A673 (cell line): ENCODE results near the gene NFKBIL1. TPM values are rescaled to one million over a fixed set of nuclear protein-coding genes. Genes with fewer than 3 reads are reported as not detected.
"Not testable (repeated sequence)": the region's sequence is repeated elsewhere in the genome, so short reads cannot be mapped to it uniquely, and the experiment has no call there.

ENCODE experiments used
- BruUV-seq: library from RNA; stranded (reverse); fragments of 400-500 nt; replicated peaks from 2 replicates; lab custom pipeline; 2021; lab: Mats Ljungman, UMichigan
- CTCF ChIA-PET: fragments of 300-600 bp; sonication (Branson Sonifier 250); formaldehyde crosslinking; loops from one replicate; lab custom pipeline; 2022; ENCODE audit warnings: antibody characterized with exemption; lab: Charles Lee
- POLR2A ChIA-PET: fragments of 300-600 bp; sonication (Branson Sonifier 250); formaldehyde crosslinking; loops from one replicate; lab custom pipeline; 2022; ENCODE audit warnings: antibody characterized with exemption; ENCODE audit not compliant: low non-redundant PET; lab: Charles Lee
- DNase-seq: peaks from one replicate; pipeline ENCODE4 v3.0.0-alpha.2; 2015; ENCODE audit warnings: low spot score
- H3K27ac ChIP-seq: fragments of 200-600 bp; sonication (generic); 2 replicates; pipeline ENCODE4 v1.5.1; 2016; ENCODE audit warnings: mixed run types, low read depth, mild to moderate bottlenecking, mixed read lengths, antibody characterized with exemption, low read length; ENCODE audit not compliant: poor library complexity, severe bottlenecking
- H3K27me3 ChIP-seq: fragments of 200-600 bp; sonication (generic); replicated peaks from 2 replicates; pipeline ENCODE4 v1.6.1; 2017; ENCODE audit warnings: mixed run types, low read depth, mild to moderate bottlenecking, mixed read lengths, antibody characterized with exemption, low read length; ENCODE audit not compliant: insufficient read depth, poor library complexity
- H3K36me3 ChIP-seq: fragments of 200-600 bp; sonication (generic); 2 replicates; pipeline ENCODE4 v1.6.1; 2016; ENCODE audit warnings: mixed run types, mild to moderate bottlenecking, mixed read lengths, antibody characterized with exemption, low read length; ENCODE audit not compliant: insufficient read depth, poor library complexity, severe bottlenecking
- H3K4me1 ChIP-seq: fragments of 200-600 bp; sonication (generic); 2 replicates; pipeline ENCODE4 v1.6.1; 2017; ENCODE audit warnings: mixed run types, mild to moderate bottlenecking, mixed read lengths, antibody characterized with exemption, low read length; ENCODE audit not compliant: insufficient read depth, poor library complexity, severe bottlenecking
- H3K4me3 ChIP-seq: fragments of 200-600 bp; sonication (generic); 2 replicates; pipeline ENCODE4 v1.5.1; 2016; ENCODE audit warnings: low read depth, mixed run types, mild to moderate bottlenecking, mixed read lengths, low read length; ENCODE audit not compliant: poor library complexity, severe bottlenecking
- H3K9me3 ChIP-seq: fragments of 200-600 bp; sonication (generic); 2 replicates; pipeline ENCODE4 v1.6.1; 2016; ENCODE audit warnings: mixed run types, low read depth, mild to moderate bottlenecking, mixed read lengths, antibody characterized with exemption, low read length; ENCODE audit not compliant: poor library complexity, severe bottlenecking
- CTCF ChIP-seq: fragments of 300-800, 200-600 bp; sonication (generic); conservative IDR thresholded peaks from 2 replicates; pipeline ENCODE4 v1.5.1; 2017; ENCODE audit warnings: low read depth, mild to moderate bottlenecking, antibody characterized with exemption, low read length, moderate library complexity, mixed read lengths
- EZH2 ChIP-seq: fragments of 200-600 bp; sonication (generic); IDR thresholded peaks from 2 replicates; pipeline ENCODE4 v1.6.1; 2017; ENCODE audit warnings: borderline replicate concordance, low read depth, mild to moderate bottlenecking, mixed read lengths, antibody characterized with exemption, low read length; ENCODE audit not compliant: poor library complexity, severe bottlenecking
- intact Hi-C: fragments of 100-400 bp; cut with micrococcal nuclease; formaldehyde crosslinking; loops from one replicate; pipeline ENCODE4 v1.10.0; 2022; ENCODE audit not compliant: unreplicated experiment
- total RNA-seq: library from RNA; stranded (reverse); gene quantifications from 2 replicates; pipeline ENCODE4 v1.2.3, GENCODE V29; 2021

The NFKBIL1 gene
- total RNA-seq, 1 experiment from 2014 or later: 15.7 TPM

- DNase-seq: no peak
- Histone ChIP-seq H3K36me3 (no peaks in the 10 kb centered on the region), H3K27me3 (no peaks in the 10 kb centered on the region), H3K4me3 (no peak overlapping the region), H3K9me3 (no peaks in the 10 kb centered on the region), H3K27ac (no peak overlapping the region), H3K4me1 (peaks cover 4% of the 10 kb centered on the region)
- TF ChIP-seq CTCF (no peak), EZH2 (no peak)
- BruUV-seq: no TSS peak
- POLR2A ChIA-PET: no interaction called here
- intact Hi-C loops: no loop called here
- CTCF ChIA-PET: interaction anchor here (1.2 kb wide), 1 partner anchor 12 kb away, joined by 6 read pairs; no protein-coding TSS in a partner anchor
These were observed 39.3 kb downstream of the NFKBIL1 start for GRCh38 chr6:31586599-31587281.

GRCh38 chr6:31587791-31588777 is 40.7 kb downstream of the NFKBIL1 start:
- no peak for DNase-seq
- BruUV-seq: no TSS peak
- Histone ChIP-seq H3K36me3 (no peaks in the 10 kb centered on the region), H3K9me3 (no peaks in the 10 kb centered on the region), H3K27ac (no peak overlapping the region), H3K27me3 (no peaks in the 10 kb centered on the region), H3K4me3 (no peak overlapping the region), H3K4me1 (peaks cover 4% of the 10 kb centered on the region)
- POLR2A ChIA-PET: no interaction called here
- TF ChIP-seq CTCF (no peak), EZH2 (no peak)
- CTCF ChIA-PET: no interaction called here
- intact Hi-C loops: no loop called here

GRCh38 chr6:31588871-31589650 is 41.7 kb downstream of the NFKBIL1 start:
- POLR2A ChIA-PET: no interaction called here
- intact Hi-C loops: no loop called here
- Histone ChIP-seq H3K9me3 (no peaks in the 10 kb centered on the region), H3K4me3 (no peak overlapping the region), H3K27me3 (no peaks in the 10 kb centered on the region), H3K4me1 (peaks cover 4% of the 10 kb centered on the region), H3K27ac (no peak overlapping the region), H3K36me3 (no peaks in the 10 kb centered on the region)
- no peak for DNase-seq
- no peak for TF ChIP-seq CTCF
- TF ChIP-seq EZH2: no peak
- CTCF ChIA-PET: no interaction called here
- BruUV-seq: no TSS peak

- POLR2A ChIA-PET, CTCF ChIA-PET, DNase-seq: not testable (repeated sequence)
These were observed 43.3 kb downstream of the NFKBIL1 start for GRCh38 chr6:31590691-31591090.

More at GRCh38 chr6:31590691-31591090, 43.3 kb downstream of the NFKBIL1 start:
- H3K4me1 ChIP-seq, H3K27ac ChIP-seq, H3K9me3 ChIP-seq, intact Hi-C loops, H3K36me3 ChIP-seq, BruUV-seq, H3K4me3 ChIP-seq, H3K27me3 ChIP-seq: not testable (repeated sequence)
